IMR-90 (cell line): Measurements from ENCODE around the gene CPXM2. TPM values are rescaled to one million over a fixed set of nuclear protein-coding genes. Genes with fewer than 3 reads are reported as not detected.

Source experiments
- ATAC-seq: fragments of 200-7000 bp; cut with Tn5 transposase; 2 replicates; pipeline ENCODE4 v1.9.1; 2020; ENCODE audit warnings: low read depth, mild to moderate bottlenecking, moderate library complexity
- BruUV-seq: library from RNA; stranded (reverse); fragments of 400-500 nt; replicated peaks from 2 replicates; lab custom pipeline; 2021; lab: Mats Ljungman, UMichigan
- CTCF ChIA-PET: fragments of 300-600 bp; formaldehyde crosslinking; extraction: SDS; loops from one replicate; lab custom pipeline; 2021; ENCODE audit warnings: antibody characterized with exemption; lab: Yijun Ruan, JAX
- POLR2A ChIA-PET: fragments of 300-600 bp; sonication (Branson Sonifier 250); formaldehyde crosslinking; loops from one replicate; lab custom pipeline; 2022; ENCODE audit warnings: antibody characterized with exemption; ENCODE audit not compliant: unreplicated experiment; lab: Charles Lee
- DNase-seq: peaks from one replicate; pipeline ENCODE4 v3.0.0; 2013
- H2AFZ ChIP-seq: replicated peaks from 2 replicates; pipeline ENCODE3; 2013; ENCODE audit warnings: low read length, mild to moderate bottlenecking; ENCODE audit not compliant: poor library complexity
- H2AK5ac ChIP-seq: 2 replicates; pipeline ENCODE4 v1.6.1; 2013; ENCODE audit warnings: low read depth, low read length, inconsistent platforms
- H2AK9ac ChIP-seq: replicated peaks from 2 replicates; pipeline ENCODE3; 2013; ENCODE audit warnings: mild to moderate bottlenecking, low read depth, low read length, moderate library complexity; ENCODE audit not compliant: poor library complexity
- H2BK120ac ChIP-seq: 2 replicates; pipeline ENCODE4 v1.6.1; 2013; ENCODE audit warnings: low read depth, low read length, inconsistent platforms
- H2BK15ac ChIP-seq: 3 replicates; pipeline ENCODE4 v1.6.1; 2013; ENCODE audit warnings: low read depth, low read length, inconsistent platforms
- H2BK20ac ChIP-seq: 2 replicates; pipeline ENCODE4 v1.6.1; 2013; ENCODE audit warnings: low read depth, mild to moderate bottlenecking, inconsistent platforms, low read length, moderate library complexity
- H2BK5ac ChIP-seq: 2 replicates; pipeline ENCODE4 v1.6.1; 2013; ENCODE audit warnings: mild to moderate bottlenecking, low read depth, low read length, inconsistent platforms; ENCODE audit not compliant: poor library complexity, severe bottlenecking
- H3K14ac ChIP-seq: replicated peaks from 2 replicates; pipeline ENCODE4 v1.6.1; 2013; ENCODE audit warnings: low read depth, low read length, inconsistent platforms
- H3K18ac ChIP-seq: 2 replicates; pipeline ENCODE4 v1.6.1; 2013; ENCODE audit warnings: low read depth, low read length, control low read depth
- H3K23ac ChIP-seq: 2 replicates; pipeline ENCODE4 v1.6.1; 2013; ENCODE audit warnings: low read depth, low read length, inconsistent platforms
- H3K27ac ChIP-seq: 2 replicates; pipeline ENCODE4 v1.5.1; 2013; ENCODE audit warnings: mild to moderate bottlenecking, control low read depth, low read length; ENCODE audit not compliant: insufficient read depth
- H3K27me3 ChIP-seq: 2 replicates; pipeline ENCODE4 v1.6.1; 2013; ENCODE audit warnings: low read length; ENCODE audit not compliant: control insufficient read depth, insufficient read depth
- H3K36me3 ChIP-seq: 2 replicates; pipeline ENCODE4 v1.6.1; 2013; ENCODE audit warnings: low read length, mixed read lengths; ENCODE audit not compliant: control insufficient read depth, insufficient read depth
- H3K4ac ChIP-seq: 2 replicates; pipeline ENCODE4 v1.6.1; 2013; ENCODE audit warnings: low read depth, low read length, inconsistent platforms
- H3K4me1 ChIP-seq: 2 replicates; pipeline ENCODE4 v1.6.1; 2013; ENCODE audit warnings: low read length, mixed read lengths; ENCODE audit not compliant: control insufficient read depth, insufficient read depth
- H3K4me2 ChIP-seq: 2 replicates; pipeline ENCODE4 v1.6.1; 2013; ENCODE audit warnings: low read depth, mild to moderate bottlenecking, control low read depth, low read length, moderate library complexity
- H3K4me3 ChIP-seq: 2 replicates; pipeline ENCODE4 v1.5.1; 2013; ENCODE audit warnings: low read depth, mild to moderate bottlenecking, control low read depth, low read length, moderate library complexity; ENCODE audit not compliant: insufficient read depth
- H3K56ac ChIP-seq: 2 replicates; pipeline ENCODE4 v1.6.1; 2013; ENCODE audit warnings: low read length, inconsistent platforms; ENCODE audit not compliant: insufficient read depth; ENCODE audit errors: extremely low read depth
- H3K79me1 ChIP-seq, 2 experiments: 2 replicates each; pipeline ENCODE4 v1.6.1; 2013; ENCODE audit warnings: low read length in 2 of 2, inconsistent platforms in 1 of 2, low read depth in 1 of 2
- H3K9ac ChIP-seq: 2 replicates; pipeline ENCODE4 v1.6.1; 2013; ENCODE audit warnings: low read depth, low read length, control low read depth
- H3K9me1 ChIP-seq: 2 replicates; pipeline ENCODE4 v1.6.1; 2013; ENCODE audit warnings: low read length, inconsistent platforms; ENCODE audit not compliant: insufficient read depth
- H3K9me3 ChIP-seq: 2 replicates; pipeline ENCODE4 v1.6.1; 2013; ENCODE audit warnings: low read length; ENCODE audit not compliant: control insufficient read depth, insufficient read depth
- H4K20me1 ChIP-seq: 2 replicates; pipeline ENCODE4 v1.6.1; 2013; ENCODE audit warnings: low read length, inconsistent platforms; ENCODE audit not compliant: insufficient read depth
- H4K5ac ChIP-seq: 2 replicates; pipeline ENCODE4 v1.6.1; 2013; ENCODE audit warnings: mild to moderate bottlenecking, low read depth, low read length, control low read depth
- H4K8ac ChIP-seq, 2 experiments: 2 replicates each; pipeline ENCODE4 v1.6.1; 2013; ENCODE audit warnings: low read depth in 2 of 2, low read length in 2 of 2, control low read depth in 1 of 2, inconsistent platforms in 1 of 2
- H4K91ac ChIP-seq: 2 replicates; pipeline ENCODE4 v1.6.1; 2013; ENCODE audit warnings: low read depth, low read length, inconsistent platforms; ENCODE audit not compliant: insufficient read depth
- CHD1 ChIP-seq: IDR thresholded peaks from 2 replicates; pipeline ENCODE4 v1.6.1; 2012; ENCODE audit warnings: low read depth, low read length, improper control_type of control experiment
- MXI1 ChIP-seq: IDR thresholded peaks from 2 replicates; pipeline ENCODE4 v1.6.1; 2012; ENCODE audit warnings: low read depth, mild to moderate bottlenecking, low read length, moderate library complexity, borderline replicate concordance
- RFX5 ChIP-seq: IDR thresholded peaks from 2 replicates; pipeline ENCODE4 v1.8.0; 2012; ENCODE audit warnings: low read depth, mild to moderate bottlenecking, low read length, moderate library complexity
- SMC3 ChIP-seq: fragments of 150-350 bp; IDR thresholded peaks from 2 replicates; pipeline ENCODE4 v1.6.1; 2016; ENCODE audit warnings: low read depth, mild to moderate bottlenecking, antibody characterized with exemption, low read length, moderate library complexity
- WGBS, 2 experiments: methylation state at CpG; one replicate each; pipeline versions ENCODE4 v1.1.5 to v1.1.7; 2013; ENCODE audit warnings: missing lambda C conversion rate in 2 of 2; ENCODE audit not compliant: insufficient read length in 1 of 2; ENCODE audit errors: extremely low coverage in 2 of 2; 5-methylcytosine and 5-hydroxymethylcytosine counted together
- dilution Hi-C: fragments of 300-500 bp; cut with HindIII; formaldehyde crosslinking; loops from one replicate; pipeline ENCODE4 v1.14.3; 2018; ENCODE audit warnings: low sequenced_read_pairs; ENCODE audit not compliant: unreplicated experiment
- in situ Hi-C: fragments of 300-500 bp; cut with MboI; formaldehyde crosslinking; loops from 3 replicates; pipeline ENCODE4 v1.14.3; 2019; ENCODE audit warnings: low sequenced_read_pairs, inconsistent platforms, mixed read lengths
- intact Hi-C: fragments of 100-400 bp; cut with micrococcal nuclease; formaldehyde crosslinking; loops from 2 replicates; pipeline ENCODE4 v1.10.0; 2022
- polyA plus RNA-seq, 3 experiments: library from polyadenylated mRNA; depleted of rRNA; stranded (reverse); fragments of >200 nt; gene quantifications; 2 replicates each; pipeline ENCODE4 v1.2.3, GENCODE V29; 2012; ENCODE audit warnings: low replicate concordance in 1 of 3
- total RNA-seq: library from RNA; depleted of rRNA; stranded (reverse); fragments of >200 nt; gene quantifications from 2 replicates; pipeline ENCODE4 v1.2.3, GENCODE V29; 2012
- TF ChIP-seq, protein P1 (sequence below): fragments of 150-350 bp; IDR thresholded peaks from 2 replicates; pipeline ENCODE4 v1.6.1; 2017; ENCODE audit warnings: mild to moderate bottlenecking, antibody characterized with exemption, low read length, low read depth
- TF ChIP-seq, protein P2 (sequence below): fragments of 150-350 bp; IDR thresholded peaks from 2 replicates; pipeline ENCODE4 v1.6.1; 2016; ENCODE audit warnings: low read depth, mild to moderate bottlenecking, low read length, moderate library complexity, borderline replicate concordance

Gene CPXM2
- total and polyA plus RNA-seq, 2 of the 4 experiments (the other 2 are of a cell fraction) = not detected

DNA sequence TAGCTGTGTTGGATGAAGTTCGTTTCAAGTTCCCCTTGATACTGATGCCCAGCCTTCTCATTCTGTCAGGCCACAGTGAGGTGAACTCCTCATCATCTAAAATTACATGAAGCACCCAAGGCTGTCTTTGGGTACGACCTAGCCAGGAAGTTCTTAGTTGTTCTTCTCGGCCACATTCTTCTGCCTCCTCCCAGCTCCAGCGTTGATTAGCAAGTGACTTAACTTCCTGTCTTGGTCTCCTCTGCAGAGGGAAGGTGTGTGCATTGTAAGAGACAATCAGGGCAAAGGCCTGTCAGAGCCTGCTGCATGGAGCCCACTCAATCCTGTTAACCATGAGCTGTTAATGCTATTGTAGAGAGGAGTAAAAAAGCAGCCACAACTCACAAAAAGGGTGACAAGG is 43.2 kb upstream of the CPXM2 start:
- Histone ChIP-seq H3K9ac (no peak overlapping the region), H3K23ac (no peak overlapping the region), H4K20me1 (no peaks in the 10 kb centered on the region), H2BK15ac (no peak overlapping the region), H3K4me3 (no peak overlapping the region), H3K4me2 (no peak overlapping the region), H3K18ac (no peak overlapping the region), H3K4me1 (no peaks in the 10 kb centered on the region), H2AK9ac (no peak overlapping the region), H4K91ac (no peak overlapping the region), H3K9me3 (peaks cover 31% of the 10 kb centered on the region), H3K9me1 (no peaks in the 10 kb centered on the region), H2BK5ac (no peak overlapping the region), H2AK5ac (no peak overlapping the region), H3K36me3 (no peaks in the 10 kb centered on the region), H3K14ac (no peak overlapping the region), H4K8ac (no peak overlapping the region), H2AFZ (no peak overlapping the region), H2BK120ac (no peak overlapping the region), H3K4ac (no peak overlapping the region), H3K56ac (no peak overlapping the region), H4K5ac (no peak overlapping the region), H3K27ac (no peak overlapping the region), H3K79me1 (no peaks in the 10 kb centered on the region), H2BK20ac (no peak overlapping the region), H3K27me3 (no peaks in the 10 kb centered on the region)
- POLR2A ChIA-PET = no interaction called here
- intact Hi-C loops = no loop called here
- CTCF ChIA-PET = no interaction called here
- DNase-seq = no peak
- TF ChIP-seq, protein P1, sequence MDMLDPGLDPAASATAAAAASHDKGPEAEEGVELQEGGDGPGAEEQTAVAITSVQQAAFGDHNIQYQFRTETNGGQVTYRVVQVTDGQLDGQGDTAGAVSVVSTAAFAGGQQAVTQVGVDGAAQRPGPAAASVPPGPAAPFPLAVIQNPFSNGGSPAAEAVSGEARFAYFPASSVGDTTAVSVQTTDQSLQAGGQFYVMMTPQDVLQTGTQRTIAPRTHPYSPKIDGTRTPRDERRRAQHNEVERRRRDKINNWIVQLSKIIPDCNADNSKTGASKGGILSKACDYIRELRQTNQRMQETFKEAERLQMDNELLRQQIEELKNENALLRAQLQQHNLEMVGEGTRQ = no peak
- TF ChIP-seq RFX5 (no peak), SMC3 (no peak), CHD1 (no peak), MXI1 (no peak)
- TF ChIP-seq, protein P2, sequence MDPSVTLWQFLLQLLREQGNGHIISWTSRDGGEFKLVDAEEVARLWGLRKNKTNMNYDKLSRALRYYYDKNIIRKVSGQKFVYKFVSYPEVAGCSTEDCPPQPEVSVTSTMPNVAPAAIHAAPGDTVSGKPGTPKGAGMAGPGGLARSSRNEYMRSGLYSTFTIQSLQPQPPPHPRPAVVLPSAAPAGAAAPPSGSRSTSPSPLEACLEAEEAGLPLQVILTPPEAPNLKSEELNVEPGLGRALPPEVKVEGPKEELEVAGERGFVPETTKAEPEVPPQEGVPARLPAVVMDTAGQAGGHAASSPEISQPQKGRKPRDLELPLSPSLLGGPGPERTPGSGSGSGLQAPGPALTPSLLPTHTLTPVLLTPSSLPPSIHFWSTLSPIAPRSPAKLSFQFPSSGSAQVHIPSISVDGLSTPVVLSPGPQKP = no peak
- WGBS, 2 experiments = 20% methylated on average over 1 of the region's 4 CpGs; no CpG with 5 or more reads in 1 of the 2 experiments
- ATAC-seq = no peak
- dilution Hi-C loops = no loop called here
- no TSS peak for BruUV-seq
- in situ Hi-C loops = no loop called here
